ENCODE measurements around the gene CDKAL1. TPM values are rescaled to one million over a fixed set of nuclear protein-coding genes. Genes with fewer than 3 reads are reported as not detected.

Gene CDKAL1
- total RNA-seq, 2 donors from 2014 or later = 12.1 to 19.0 TPM

GRCh38 chr6:21201637-21202350, 667.5 kb downstream of the CDKAL1 start:
- TF ChIP-seq POLR2AphosphoS5 (IDR thresholded peaks at IDR 0.05) (no peak), POLR2A (IDR thresholded peaks at IDR 0.05) (no peak), CTCF (IDR thresholded peaks at IDR 0.05) (no peak)
- no peaks in the 10 kb centered on the region for H3K4me1 ChIP-seq (replicated peaks)
- 53% methylated on average over 10 of the region's 10 CpGs for WGBS
- H3K9me3 ChIP-seq = no peaks in the 10 kb centered on the region
- no peaks in the 10 kb centered on the region for H3K27me3 ChIP-seq (replicated peaks; ENCODE audit: insufficient read depth)
- no peak overlapping the region for H3K27ac ChIP-seq
- H3K4me3 ChIP-seq = no peak overlapping the region
- H3K36me3 ChIP-seq = no peaks in the 10 kb centered on the region
- DNase-seq (ENCODE audit: low spot score) = no peak
- intact Hi-C loops (cut with DNase I) = no loop called here

- no peaks in the 10 kb centered on the region for H3K36me3 ChIP-seq
- DNase-seq (ENCODE audit: low spot score) = no peak
- no peak for TF ChIP-seq POLR2A (IDR thresholded peaks at IDR 0.05)
- no peaks in the 10 kb centered on the region for H3K4me1 ChIP-seq (replicated peaks)
- intact Hi-C loops (cut with DNase I) = no loop called here
- H3K27me3 ChIP-seq (replicated peaks; ENCODE audit: insufficient read depth) = no peaks in the 10 kb centered on the region
- no peak overlapping the region for H3K4me3 ChIP-seq
- 90% methylated on average over 3 of the region's 3 CpGs for WGBS
- no peak overlapping the region for H3K27ac ChIP-seq
- H3K9me3 ChIP-seq = no peaks in the 10 kb centered on the region
Observed at GRCh38 chr6:21202521-21202920, 668.3 kb downstream of the CDKAL1 start.

GRCh38 chr6:21204951-21205350, 670.7 kb downstream of the CDKAL1 start:
- Histone ChIP-seq H3K27ac (no peak overlapping the region), H3K27me3 (replicated peaks; ENCODE audit: insufficient read depth) (no peaks in the 10 kb centered on the region), H3K36me3 (no peaks in the 10 kb centered on the region), H3K4me3 (no peak overlapping the region), H3K4me1 (replicated peaks) (no peaks in the 10 kb centered on the region), H3K9me3 (no peaks in the 10 kb centered on the region)
- TF ChIP-seq POLR2AphosphoS5 (IDR thresholded peaks at IDR 0.05) (no peak), POLR2A (IDR thresholded peaks at IDR 0.05) (no peak), CTCF (IDR thresholded peaks at IDR 0.05) (no peak)
- no peak for DNase-seq (ENCODE audit: low spot score)
- WGBS = 50% methylated on average over 3 of the region's 3 CpGs
- intact Hi-C loops (cut with DNase I) = no loop called here

GRCh38 chr6:21208081-21208795, 674.0 kb downstream of the CDKAL1 start:
- Histone ChIP-seq H3K4me3 (no peak overlapping the region), H3K4me1 (replicated peaks) (no peaks in the 10 kb centered on the region), H3K27me3 (replicated peaks; ENCODE audit: insufficient read depth) (no peaks in the 10 kb centered on the region), H3K27ac (no peak overlapping the region), H3K9me3 (no peaks in the 10 kb centered on the region), H3K36me3 (no peaks in the 10 kb centered on the region)
- 94% methylated on average over 9 of the region's 9 CpGs for WGBS
- intact Hi-C loops (cut with DNase I) = no loop called here
- DNase-seq (ENCODE audit: low spot score) = no peak
- no peak for TF ChIP-seq POLR2A (IDR thresholded peaks at IDR 0.05)
- no peak for TF ChIP-seq CTCF (IDR thresholded peaks at IDR 0.05)
- TF ChIP-seq POLR2AphosphoS5 (IDR thresholded peaks at IDR 0.05) = no peak

- 87% methylated on average over 5 of the region's 5 CpGs for WGBS
- TF ChIP-seq CTCF (IDR thresholded peaks at IDR 0.05) = no peak
- TF ChIP-seq POLR2A (IDR thresholded peaks at IDR 0.05) = no peak
- TF ChIP-seq POLR2AphosphoS5 (IDR thresholded peaks at IDR 0.05) = no peak
- Histone ChIP-seq H3K4me1 (replicated peaks) (no peaks in the 10 kb centered on the region), H3K9me3 (no peaks in the 10 kb centered on the region), H3K4me3 (no peak overlapping the region), H3K27me3 (replicated peaks; ENCODE audit: insufficient read depth) (no peaks in the 10 kb centered on the region), H3K36me3 (no peaks in the 10 kb centered on the region), H3K27ac (no peak overlapping the region)
- intact Hi-C loops (cut with DNase I) = no loop called here
- no peak for DNase-seq (ENCODE audit: low spot score)
Observed at GRCh38 chr6:21208796-21209186, 674.5 kb downstream of the CDKAL1 start.

All from prostate gland (tissue), 2 donors.